Right ventricle myocardium inferior (tissue), 1 donor: Measurements from ENCODE around the gene HCK. TPM values are rescaled to one million over a fixed set of nuclear protein-coding genes. Genes with fewer than 3 reads are reported as not detected.

ENCODE experiments used
- ATAC-seq: fragments of 200-7000 bp; cut with Tn5 transposase; one replicate; pipeline ENCODE4 v1.9.1; 2020; ENCODE audit warnings: mild to moderate bottlenecking, moderate library complexity
- DNase-seq: peaks from one replicate; pipeline ENCODE4 v3.0.0; 2021; ENCODE audit errors: missing footprints
- intact Hi-C: fragments of 100-400 bp; cut with DNase I; formaldehyde crosslinking; loops from one replicate; pipeline ENCODE4 v1.11.0; 2022
- total RNA-seq: library from RNA; stranded (reverse); fragmentation: NEBNext Ultra II Directional; extraction: Animal tissue kit (Norgen Biotek cat#: 25700); gene quantifications from one replicate; pipeline ENCODE4 v1.2.1, GENCODE V29; 2021
- donor health status: DM: no; HTN: yes; CAD: no; lungs with severe emphysema.

The HCK gene
- total RNA-seq, 1 donor from 2014 or later = 7.0 TPM

DNA sequence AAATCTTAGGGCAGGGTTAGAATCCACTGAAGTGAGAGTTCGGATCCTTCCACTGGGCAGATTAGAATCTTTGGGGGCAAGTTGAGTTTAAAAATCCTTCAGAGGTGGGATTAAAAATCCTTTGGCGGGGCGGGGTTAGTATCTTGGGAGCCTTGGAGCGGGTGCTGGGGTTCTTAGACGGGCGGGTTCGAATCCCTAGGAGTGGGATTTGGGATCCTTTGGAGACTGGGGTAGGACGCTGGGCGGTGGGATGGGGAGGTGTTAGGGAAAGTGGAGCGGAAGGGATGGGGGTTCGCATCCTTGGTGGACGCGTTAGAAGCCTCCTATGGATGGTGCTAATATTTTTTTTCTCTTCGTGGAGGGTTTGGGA is 337 bp upstream of the HCK start:
- ATAC-seq (peak; percentile 14), DNase-seq (no peak)
- intact Hi-C loops = no loop called here

DNA sequence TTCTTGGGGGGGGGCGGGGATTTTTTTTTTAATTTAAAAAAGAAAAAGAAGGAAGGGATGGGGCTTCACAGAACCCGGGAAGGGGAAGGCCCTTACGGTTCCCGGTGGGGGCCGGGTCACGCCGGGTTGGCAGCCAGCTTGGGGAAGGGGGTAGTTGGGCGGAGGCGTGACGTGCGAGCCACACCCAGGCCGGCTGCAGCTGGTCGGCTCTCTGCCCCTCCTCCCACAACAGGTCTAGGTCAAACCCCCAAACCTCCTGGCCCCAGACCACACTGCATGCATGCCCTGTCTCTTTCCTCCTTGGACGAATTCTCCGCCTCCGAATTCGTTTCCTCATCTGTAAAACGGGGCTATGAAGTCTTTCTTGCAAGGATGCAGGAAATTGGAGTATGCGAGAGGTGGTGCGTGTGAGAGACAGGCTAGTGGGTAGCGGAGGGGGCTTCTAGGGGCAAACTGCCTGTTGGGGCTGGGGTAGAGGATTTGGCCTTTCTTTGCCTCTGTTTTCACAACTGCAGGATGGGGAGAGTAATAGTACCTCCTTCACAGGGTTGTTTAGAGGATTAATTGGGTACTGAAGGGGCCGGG is 828 bp downstream of the HCK start:
- peak; percentile 49 for ATAC-seq
- peak; percentile 93 for DNase-seq
- intact Hi-C loops = no loop called here

DNA sequence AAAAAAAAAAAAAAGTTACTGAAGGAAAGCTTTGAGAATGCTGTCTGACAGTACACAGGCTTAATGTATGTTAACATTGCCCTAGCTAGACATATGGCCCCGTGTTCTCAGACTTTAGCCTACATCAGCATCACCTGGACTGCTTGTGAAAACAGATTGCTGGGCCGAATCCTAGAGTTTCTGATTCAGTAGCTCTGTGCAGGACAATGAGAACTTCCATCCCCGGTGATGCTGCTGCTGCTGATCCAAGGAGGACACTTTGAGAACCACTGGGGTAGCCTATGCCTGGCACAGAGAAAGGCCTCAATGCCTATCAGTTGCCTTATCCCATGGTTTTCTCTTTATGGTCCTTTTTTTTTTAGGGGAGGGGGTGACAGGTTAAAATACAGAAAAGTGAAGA is 1.6 kb downstream of the HCK start:
- intact Hi-C loops = no loop called here
- DNase-seq = no peak
- ATAC-seq = no peak

DNA sequence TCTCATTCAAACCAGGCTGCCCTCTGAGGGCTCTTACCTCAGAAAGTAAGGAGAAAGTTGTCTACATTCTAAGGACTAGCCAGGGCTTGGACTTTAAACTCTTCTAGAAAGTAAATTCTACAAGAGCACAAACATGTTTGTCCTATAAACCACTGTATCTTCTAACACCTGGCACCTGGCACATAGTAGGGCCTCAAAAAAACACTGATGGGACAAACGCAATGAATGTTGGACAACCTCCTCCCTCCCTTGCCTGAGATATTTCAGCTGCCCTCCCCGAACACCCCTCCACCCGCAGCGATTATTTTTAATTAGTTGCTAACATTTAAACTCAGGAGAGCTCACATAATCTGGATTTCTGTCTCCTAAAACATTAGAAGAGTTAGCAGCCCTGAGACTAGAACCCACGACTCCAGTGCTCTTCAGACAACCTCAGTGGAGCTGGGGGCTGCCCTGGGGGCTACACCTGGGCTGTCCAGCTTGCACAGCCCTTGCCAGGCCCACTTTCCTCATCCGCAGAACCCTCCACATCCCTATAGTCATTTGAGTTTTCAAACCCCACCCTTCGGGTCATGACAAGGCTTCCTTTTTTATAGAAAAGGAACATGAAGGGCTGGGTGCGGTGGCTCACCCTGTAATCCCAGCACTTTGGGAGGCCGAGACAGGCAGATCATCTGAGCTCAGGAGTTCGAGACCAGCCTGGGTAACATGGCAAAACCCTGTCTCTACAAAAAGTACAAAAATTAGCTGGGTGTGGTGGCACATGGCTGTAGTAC is 4.9 kb downstream of the HCK start:
- ATAC-seq (peak; percentile 33), DNase-seq (no peak)
- intact Hi-C loops = no loop called here

DNA sequence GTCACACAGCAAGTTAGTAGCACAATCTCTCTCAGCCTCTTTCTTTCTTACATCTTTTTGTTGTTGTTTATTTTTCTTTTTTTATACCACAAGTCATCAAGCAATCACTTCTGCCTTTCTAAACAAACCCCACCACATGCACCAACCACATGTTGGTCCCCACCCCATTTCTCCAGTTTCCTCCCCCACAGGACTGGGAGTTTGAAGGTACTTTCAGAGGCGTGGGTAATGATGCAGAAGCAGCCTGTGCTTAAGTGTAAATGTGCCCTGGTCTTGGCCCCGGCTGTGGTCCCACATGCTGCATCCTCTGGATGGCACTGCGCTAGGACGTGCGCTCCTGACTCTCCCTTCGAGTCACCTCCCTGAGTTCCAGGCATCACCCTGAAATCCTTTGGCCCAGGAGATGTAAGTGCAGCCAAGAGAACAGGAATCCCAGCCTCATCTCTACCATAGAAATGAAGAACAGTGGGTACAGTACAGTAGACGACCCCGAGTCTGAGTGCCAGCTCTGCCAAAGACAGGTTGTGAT is 5.7 kb downstream of the HCK start:
- ATAC-seq = no peak
- intact Hi-C loops = no loop called here
- no peak for DNase-seq

DNA sequence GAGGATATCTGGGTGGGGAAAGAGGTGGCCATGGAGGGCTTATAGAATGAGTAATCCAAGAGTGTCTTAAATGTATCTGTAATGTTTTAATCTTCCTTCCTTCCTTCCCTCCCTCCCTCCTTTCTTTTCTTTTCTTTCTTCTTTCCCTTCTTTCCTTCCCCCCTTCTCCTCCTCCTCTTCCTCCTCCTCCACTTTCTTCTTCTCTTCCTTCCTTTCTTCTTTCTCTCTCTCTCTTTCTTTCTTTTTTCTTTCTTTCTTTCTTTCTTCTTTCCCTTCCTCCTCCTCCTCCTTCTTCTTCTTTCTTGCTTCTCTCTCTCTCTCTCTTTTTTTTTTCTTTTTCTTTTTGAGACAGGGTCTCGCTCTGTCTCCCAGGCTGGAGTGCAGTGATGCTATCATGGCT is 7.1 kb downstream of the HCK start:
- ATAC-seq (no peak), DNase-seq (no peak)

DNA sequence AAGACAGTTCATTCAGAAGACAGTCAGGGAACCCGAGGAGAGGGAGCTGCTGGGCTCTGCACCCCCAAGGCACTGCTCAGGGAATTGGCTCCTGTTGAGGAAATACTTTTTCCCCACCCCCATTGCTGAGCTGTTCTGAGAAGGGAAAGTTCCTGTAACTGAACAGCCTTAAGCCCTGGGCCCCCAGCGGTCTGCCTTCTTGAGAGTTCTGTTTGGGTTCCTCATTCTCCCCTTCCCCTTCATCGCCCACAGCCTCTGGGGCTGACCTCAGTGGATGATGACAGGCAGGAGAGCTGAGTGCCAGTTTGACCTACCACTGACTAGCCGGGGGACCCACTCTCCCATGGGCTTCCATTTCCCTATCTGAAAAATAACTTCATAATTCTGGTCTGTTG is 10.7 kb downstream of the HCK start:
- DNase-seq (peak; percentile 93), ATAC-seq (peak; percentile 86)
- intact Hi-C loops = no loop called here

More for the DNA sequence above, 7.1 kb downstream of the HCK start:
- intact Hi-C loops = no loop called here

DNA sequence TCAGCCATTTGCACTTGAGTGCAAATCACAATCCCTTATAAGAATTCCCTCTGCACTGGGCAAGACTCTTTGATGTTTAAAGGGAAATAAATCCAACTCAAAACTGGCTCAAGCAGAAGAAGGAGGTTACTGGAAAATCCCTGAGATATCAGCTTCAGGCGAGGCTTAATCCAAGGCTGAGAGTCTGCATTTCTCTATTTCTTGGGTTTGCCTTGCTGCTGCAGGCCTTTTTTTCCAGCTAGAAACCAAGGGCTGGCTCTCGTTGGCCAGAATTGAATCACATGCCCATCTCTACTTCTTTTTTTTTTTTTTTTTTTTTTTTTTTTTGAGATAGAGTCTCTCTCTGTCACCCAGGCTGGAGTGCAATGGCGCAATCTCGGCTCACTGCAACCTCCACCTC is 11.7 kb downstream of the HCK start:
- DNase-seq (no peak), ATAC-seq (peak; percentile 27)
- intact Hi-C loops = no loop called here

DNA sequence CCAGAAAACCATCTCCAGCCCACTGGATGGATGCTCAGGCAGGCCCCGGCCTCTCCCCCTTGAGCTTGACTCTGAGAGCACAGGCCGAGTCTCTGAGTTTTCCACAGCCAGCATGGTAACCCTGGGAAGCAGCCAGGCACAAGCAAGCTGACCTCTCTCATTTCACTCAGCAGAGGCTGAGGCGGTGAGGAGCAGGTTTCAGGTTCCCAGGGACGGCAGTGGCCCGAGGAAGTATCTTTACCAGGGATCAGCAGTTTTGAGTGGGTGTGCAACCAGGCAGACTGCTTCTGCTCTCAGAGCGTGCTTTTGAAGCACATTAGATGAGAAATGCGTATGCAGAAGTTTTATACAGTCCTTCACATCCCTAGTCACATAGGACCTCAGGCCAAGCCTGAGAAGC is 12.6 kb downstream of the HCK start:
- intact Hi-C loops = no loop called here
- ATAC-seq = no peak
- no peak for DNase-seq

DNA sequence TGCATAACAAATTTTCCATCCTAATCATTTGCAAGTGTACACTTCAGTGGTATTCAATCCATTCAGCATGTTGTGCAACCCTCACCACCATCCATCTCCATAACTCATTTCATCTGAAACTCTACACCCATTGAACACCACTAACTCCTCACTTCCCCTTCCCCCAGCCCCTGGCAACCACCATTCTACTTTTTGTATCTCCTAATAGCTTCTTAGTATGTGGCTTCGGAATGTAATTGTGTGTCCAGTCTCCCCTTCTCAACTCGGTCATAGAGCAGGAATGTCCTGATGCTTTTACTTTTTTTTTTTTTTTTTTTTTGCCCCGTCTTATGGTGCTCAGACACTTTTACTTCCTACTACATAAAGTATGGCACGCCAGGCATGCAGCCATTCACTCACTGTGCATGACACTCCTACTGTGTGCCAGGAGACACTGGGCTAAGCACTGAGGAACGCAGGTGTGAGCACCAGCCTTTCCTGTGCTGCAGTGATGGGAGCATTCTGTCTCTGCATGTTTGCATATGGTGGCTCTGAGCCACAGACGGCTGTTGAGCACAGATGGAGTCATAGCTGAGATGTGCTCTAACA is 15.3 kb downstream of the HCK start:
- DNase-seq = no peak
- ATAC-seq = no peak
- intact Hi-C loops = no loop called here

DNA sequence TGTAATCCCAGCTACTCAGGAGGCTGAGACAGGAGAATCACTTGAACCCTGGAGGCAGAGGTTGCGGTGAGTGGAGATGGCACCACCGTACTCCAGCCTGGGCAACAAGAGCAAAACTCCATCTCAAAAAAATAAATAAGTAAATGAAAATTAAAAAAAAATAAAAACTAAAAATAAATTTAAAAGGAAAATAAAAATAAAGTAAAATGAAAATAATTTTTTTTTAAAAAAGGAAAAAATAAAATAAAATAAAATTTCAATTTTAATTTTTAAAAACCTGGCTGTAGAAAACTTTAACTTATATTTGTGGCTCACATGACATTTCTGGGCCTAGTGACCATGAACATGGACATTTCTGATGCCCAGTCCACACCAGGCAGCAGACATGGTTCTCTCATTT is 16.1 kb downstream of the HCK start:
- ATAC-seq = no peak
- DNase-seq = no peak
- intact Hi-C loops = no loop called here

DNA sequence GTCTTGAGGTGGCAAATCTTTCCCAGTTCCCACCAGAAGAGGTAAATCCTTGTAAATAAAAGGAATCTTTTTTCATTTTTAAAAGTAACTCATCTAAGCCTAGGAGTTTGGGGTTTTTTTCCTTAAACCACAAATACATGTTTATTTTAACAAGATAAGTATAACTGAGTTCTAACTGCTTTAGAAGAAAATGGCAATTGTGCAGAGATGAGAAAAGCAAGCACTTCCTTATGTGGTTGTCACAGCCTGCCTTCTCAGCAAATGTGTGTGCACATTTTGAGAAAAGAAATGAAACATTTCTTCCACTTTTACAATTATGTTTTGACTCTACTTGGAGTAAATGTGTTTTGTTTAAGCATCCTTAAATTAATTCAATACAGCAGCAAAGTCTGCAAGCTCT is 17.7 kb downstream of the HCK start:
- intact Hi-C loops = no loop called here
- no peak for ATAC-seq

DNA sequence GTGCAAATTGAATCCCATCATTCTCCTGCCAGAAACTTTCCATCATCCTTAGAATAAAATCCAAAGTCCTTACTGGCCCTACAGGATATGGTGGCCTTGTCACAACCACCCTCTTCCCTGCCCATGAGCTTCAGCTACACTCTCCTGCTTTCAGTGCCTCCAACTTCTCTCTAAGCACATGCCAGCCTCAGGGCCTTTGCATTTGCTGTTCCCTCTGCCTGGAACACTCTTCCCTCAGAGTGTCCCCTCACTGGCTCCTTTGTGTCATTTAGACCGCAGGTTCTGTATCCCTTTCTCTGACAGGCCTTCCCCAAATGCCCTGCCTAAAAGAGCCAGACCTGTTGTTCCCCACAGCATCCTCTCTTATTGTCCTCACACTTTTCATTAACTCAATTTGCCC is 18.2 kb downstream of the HCK start:
- intact Hi-C loops = no loop called here
- ATAC-seq (no peak), DNase-seq (no peak)

More for the DNA sequence above, 17.7 kb downstream of the HCK start:
- DNase-seq = no peak

DNA sequence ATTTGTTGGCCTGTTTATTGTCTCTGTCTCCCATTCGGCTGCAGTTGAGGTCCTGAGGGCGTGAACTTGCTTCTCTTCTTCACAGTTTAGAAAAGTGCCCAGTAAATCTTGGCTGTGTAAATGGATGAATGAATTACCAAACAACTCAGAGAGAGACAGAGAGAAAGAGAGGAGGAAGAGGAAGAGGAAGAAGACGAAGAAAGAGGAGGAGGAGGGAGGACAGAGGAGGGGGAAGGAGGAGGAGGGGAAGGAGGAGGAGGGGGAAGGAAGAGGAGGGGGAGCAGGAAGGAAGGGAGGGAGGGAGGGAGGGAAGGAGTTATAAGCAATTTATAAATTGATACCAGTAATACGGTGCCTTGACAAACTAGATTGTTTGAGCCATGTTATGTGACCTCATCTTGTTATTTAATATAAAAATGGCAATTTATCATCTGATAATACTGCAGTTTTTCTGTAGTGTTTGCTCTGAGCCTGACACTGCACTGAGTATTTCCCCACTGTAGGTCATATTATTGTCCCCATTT is 18.7 kb downstream of the HCK start:
- no peak for ATAC-seq

DNA sequence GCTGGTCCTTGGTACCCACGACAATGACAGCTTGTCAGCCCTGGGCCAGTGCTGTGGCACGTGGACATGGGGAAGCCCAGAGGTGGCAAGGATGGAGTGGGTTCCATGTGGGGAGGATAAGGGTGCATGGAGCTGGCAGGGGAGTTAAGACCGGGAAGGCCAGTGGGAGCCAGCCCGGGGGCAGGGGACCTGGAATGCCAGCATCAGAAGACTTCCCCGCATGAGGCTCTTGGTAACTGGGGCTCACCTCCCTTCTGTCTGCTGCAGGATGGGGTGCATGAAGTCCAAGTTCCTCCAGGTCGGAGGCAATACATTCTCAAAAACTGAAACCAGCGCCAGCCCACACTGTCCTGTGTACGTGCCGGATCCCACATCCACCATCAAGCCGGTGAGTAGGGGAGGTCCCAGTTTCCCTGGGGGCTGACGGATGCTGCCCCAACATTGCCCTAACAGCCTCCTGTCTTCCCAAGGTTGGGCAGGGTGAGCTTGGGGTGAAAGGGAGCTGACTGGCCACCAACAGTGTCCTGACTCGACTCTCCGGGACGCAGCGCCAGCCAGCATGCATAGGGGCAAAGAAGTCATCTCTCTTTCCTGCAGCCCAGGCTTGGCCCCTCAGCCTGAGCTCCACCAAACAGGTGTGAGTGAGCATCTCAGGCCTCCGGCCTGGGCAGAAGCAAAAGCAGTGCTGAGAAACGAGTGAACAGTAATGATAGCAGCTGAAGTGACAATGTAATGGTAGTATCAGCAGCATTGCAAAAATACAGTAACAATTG is 19.5 kb downstream of the HCK start:
- no peak for DNase-seq
- ATAC-seq = no peak
- intact Hi-C loops = no loop called here

More for the DNA sequence above, 18.7 kb downstream of the HCK start:
- no peak for DNase-seq
- intact Hi-C loops = no loop called here

DNA sequence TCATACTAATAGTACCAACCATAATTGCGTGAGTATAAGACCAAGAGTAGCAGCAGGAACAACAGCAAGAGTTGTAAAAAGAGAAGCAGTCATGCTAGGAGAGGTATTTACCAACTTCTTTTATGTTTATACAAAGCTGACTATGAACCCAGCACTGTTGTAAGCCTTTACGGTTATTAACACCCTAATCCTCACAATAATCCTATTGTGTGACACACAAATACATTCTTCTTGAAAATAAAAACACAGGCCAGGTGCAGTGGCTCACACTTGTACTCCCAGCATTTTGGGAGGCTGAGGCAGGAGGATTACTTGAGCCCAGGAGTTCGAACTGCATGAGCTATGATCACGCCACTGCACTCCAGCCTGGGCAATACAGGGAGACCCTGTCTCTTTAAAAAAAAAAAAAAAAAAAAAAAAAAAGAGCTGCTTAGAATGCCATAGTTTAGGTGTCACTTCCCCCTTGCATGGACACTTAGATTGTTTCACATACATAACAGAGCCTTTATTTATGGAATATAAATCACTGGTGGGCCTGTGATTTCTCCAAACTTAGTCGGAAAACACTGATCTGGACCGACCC is 20.2 kb downstream of the HCK start:
- intact Hi-C loops = no loop called here
- ATAC-seq (no peak), DNase-seq (no peak)

DNA sequence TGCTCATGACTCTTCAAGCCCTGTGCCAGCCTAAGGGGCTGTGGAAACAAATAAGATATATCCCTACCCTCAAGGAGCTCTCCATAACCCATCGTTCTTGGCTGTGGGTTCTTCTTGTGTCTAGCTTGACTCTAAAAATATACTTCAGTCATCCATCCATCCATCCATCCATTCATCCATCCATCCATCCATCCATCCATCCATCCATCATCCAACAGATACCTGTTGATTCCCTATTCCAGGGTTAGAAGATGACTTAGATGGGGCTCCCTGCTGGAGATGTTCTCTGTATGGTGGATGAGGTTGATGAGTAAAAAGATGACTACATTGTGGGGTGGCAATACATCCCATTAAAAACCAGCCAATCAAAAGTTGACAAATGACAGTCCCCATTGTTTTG is 23.5 kb downstream of the HCK start:
- DNase-seq (no peak), ATAC-seq (no peak)
- intact Hi-C loops = no loop called here

DNA sequence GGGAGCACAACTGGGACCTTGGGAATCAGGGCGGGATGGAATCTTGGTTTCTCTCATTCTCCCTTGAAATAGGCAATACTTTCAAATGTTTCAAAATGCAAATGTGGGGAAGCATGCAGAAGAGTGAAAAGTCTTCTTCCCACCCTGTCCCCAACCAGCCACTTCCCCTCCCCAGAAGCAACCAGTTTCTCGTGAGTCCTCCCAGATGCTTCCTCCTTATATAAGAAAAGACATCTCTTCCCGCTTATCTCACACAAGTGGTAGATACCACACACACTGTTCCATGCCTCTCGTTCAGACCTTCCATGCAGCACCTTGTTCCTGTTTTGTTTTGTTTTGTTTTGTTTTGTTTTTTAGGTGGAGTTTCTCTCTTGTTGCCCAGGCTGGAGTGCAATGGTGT is 25.1 kb downstream of the HCK start:
- intact Hi-C loops = no loop called here

DNA sequence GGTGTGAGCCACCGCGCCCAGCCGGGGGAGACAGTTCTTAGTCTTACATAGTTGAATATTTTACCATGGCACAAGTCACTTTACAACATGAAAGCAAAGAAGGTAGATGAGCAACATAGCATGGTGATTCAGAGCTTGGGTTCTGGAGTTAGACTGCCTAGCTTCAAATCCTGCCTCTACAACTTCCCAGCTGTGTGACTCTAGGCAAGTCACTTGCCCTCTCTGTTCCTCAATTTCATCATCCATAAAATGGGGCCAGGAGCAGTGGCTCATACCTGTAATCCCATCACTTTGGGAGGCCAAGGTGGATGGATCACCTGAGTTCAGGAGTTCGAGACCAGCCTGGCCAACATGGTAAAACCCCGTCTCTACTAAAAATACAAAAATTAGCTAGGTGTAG is 26.3 kb downstream of the HCK start:
- DNase-seq (no peak), ATAC-seq (no peak)
- intact Hi-C loops = no loop called here

More for the DNA sequence above, 25.1 kb downstream of the HCK start:
- ATAC-seq = no peak
- no peak for DNase-seq
